NCI-H460 (cell line): Measurements from ENCODE around the gene SMIM38. TPM values are rescaled to one million over a fixed set of nuclear protein-coding genes. Genes with fewer than 3 reads are reported as not detected.

Source experiments
- DNase-seq: peaks from one replicate; pipeline ENCODE4 v3.0.0-alpha.2; 2016; ENCODE audit warnings: low read depth; ENCODE audit errors: extremely low read depth
- total RNA-seq: library from RNA; depleted of rRNA; stranded (reverse); fragments of >200 nt; shearing (Covaris generic); gene quantifications from 2 replicates; pipeline ENCODE4 v1.2.3, GENCODE V29; 2014

Gene SMIM38
- total RNA-seq, 1 experiment from 2014 or later, result 0.05 TPM

DNA sequence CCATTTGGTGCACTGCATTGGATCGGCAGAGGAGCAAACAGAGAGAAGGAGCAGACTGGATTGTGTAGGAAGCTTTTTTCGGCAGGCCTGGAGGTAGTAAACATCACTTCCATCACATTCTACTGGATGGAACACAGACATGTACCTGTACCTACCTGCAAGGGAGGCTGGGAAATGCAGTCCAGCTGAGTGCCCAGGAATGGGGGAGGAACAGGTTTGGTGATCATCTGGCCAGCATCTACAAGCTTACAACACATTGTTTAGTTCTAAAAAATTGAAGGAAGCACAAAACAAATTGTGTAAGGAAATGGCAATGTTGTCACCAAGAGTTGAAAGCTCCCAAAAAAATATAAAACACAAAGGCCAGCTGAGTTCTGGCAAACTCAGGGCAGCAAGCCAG lies 19.1 kb downstream of the SMIM38 start:
- DNase-seq, result no peak

DNA sequence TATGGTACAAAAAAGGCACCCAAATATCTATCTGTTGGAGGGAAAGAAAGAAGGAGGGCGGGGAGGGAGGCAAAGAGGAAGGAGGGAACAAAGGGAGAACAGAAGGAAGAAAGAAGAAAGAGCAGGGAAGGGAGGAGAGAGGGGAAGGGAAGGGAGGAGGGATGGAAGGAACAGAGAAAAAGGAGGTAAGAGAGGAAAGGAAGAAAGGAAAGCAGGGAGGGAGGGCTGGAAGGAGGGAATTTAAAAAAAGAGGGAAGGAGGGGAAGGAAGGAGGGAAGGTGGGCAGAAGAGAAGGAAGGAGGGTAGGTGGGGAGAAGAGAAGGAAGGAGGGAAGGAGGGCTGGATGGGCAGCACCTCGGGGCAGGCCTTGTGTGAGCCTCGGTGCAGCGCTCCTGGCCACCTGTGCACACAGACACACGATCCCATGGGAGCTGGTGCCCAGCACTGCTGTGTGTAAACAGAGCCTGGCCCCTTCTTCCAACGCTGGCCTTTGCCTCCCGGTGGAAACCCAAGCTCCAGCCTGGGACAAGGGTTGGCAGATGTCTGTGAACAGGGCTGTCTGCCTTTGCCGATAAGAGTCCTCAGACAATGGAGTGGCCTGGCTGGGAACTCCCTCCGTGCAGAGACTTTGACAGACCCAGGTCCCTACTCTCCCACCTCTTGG lies 23.2 kb downstream of the SMIM38 start:
- DNase-seq, result no peak

DNA sequence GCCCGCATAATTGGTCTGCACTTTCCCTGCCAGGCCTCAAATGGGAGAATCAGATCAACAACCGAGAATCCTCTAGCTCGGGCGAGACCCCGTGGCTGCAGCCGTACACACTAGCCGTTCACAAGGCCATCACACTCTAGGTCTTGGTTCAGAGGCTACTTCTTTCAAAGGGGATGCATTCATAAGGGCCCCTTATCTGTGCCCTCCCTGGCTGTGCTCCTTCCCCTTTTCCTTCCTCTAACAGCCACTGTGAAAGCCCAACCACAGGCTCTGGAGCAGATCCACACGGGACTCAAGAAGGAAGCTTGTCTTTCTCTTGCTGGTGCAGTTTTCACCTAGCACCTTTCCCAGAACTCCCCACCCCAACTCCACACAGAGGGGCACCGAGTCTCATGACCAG lies 24.5 kb downstream of the SMIM38 start:
- no peak for DNase-seq

DNA sequence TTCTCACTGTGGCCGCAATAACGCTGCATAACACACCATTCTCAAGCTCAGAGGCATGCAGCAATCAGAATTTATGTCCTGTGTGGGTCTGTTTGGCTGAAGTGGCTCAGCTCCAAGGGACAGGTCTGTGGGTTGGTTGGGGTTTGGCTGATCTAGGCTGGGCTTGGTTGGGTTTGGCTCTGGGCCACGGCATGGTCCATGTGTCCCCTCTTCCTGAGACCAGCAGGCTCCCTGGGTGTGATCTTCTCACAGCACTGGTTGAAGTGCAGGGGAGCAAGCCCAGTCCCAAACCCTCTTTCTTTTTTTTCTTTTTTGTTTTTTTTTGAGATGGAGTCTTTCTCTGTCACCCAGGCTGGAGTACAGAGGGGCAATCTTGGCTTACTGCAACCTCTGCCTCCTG lies 25.0 kb downstream of the SMIM38 start:
- no peak for DNase-seq

DNA sequence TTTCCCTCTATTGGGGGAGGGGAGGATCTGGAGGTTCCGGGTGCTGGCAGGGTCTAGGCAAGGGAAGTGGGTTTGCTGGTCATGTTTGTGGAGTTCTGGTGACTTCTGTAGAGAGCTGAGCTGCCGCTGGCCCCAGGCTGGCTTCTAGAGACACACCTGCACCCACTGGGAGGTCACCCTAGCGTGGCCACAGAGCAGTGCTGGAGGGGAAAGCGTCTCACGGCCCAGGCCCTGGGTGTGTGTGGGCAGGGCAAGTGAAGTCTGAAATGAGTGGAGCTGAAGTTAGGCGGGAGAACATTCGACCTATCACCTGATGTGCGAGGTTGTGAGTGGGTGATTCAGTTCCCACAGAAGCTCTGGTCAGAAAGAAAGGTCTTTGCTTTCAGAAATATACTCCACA lies 27.9 kb downstream of the SMIM38 start:
- DNase-seq, result no peak

DNA sequence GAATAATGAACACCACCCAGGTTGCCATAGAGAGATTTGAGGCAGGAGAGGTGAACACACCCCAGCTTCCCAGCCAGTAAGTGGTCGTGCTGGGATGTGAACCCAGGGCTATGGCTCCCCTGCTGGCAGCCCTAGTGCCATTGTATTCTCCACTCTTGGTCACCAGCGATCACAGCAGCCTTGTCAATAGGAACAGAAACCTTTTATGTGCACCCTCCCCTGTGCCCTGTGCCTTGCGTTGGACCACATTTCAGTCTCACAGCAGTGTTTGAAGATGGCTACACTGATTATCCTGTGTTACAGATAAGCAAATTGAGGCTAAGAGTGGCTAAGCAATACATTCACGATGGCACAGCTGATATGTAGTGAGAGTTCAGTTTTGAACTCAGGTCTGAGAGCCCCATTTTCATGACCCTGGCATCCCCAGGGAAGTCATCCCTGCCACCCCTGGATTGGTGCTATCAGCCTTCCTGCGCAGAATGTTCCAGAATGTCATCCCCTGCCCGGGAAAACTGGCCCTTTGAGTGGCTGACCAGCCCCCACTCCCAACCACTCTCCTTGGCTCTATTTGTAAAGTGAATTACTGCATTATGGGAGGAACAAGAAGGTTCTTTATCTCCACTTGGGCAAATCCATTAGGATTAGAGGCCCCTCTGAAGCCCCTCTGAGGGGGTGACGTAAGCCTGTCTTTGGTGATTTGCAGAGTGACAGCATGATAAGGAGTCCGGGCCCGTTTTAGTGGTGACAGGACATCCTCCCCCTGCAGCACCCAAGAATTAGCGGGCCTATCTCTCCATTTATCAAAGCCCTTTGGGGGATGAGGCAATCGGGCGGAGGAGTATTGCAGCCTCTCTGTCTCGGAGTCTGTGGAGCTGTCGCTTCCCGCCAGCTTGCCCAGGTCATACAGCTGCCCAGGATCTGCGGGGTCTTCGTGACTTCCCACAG lies 30.9 kb downstream of the SMIM38 start:
- DNase-seq, result no peak

DNA sequence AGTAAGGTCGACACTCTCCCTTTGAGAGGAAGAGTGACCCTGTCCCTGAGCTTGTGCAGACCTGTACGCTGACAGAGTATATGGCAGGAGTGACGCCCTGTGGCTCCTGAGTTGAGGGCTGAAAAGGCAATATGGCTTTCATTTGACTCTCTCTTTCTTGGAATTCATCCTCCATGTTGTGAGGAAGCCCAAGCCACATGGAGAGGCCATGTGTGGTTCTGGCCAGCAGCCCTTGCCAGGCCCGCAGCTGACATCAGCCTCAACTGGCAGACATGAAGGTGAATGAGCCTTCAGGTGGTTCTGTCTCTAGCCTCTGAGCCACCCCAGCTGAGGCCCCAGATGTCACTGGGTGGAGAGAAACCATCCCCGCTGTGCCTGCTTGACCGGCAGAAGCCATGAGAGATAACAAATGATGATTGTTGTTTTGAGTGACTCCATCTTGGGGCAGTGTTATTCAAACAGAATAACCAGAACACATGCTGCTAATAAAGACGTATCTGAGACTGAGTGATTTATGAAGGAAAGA lies 31.9 kb downstream of the SMIM38 start:
- DNase-seq, result no peak

DNA sequence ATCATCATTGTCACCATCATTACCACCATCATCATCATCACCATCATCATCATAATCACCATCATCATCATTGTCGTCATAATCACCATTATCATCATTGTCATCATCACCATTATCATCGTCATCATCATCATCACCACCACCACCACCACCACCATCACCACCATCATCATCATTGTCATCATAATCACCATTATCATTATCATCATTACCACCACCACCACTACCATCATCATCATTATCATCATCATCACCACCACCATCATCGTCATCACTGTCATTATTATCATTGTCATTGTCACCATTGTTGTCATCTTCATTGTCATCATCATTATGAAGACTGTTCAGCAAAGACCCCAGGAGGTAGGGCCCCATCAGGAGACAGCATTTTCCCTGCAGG lies 33.3 kb downstream of the SMIM38 start:
- DNase-seq, result no peak

DNA sequence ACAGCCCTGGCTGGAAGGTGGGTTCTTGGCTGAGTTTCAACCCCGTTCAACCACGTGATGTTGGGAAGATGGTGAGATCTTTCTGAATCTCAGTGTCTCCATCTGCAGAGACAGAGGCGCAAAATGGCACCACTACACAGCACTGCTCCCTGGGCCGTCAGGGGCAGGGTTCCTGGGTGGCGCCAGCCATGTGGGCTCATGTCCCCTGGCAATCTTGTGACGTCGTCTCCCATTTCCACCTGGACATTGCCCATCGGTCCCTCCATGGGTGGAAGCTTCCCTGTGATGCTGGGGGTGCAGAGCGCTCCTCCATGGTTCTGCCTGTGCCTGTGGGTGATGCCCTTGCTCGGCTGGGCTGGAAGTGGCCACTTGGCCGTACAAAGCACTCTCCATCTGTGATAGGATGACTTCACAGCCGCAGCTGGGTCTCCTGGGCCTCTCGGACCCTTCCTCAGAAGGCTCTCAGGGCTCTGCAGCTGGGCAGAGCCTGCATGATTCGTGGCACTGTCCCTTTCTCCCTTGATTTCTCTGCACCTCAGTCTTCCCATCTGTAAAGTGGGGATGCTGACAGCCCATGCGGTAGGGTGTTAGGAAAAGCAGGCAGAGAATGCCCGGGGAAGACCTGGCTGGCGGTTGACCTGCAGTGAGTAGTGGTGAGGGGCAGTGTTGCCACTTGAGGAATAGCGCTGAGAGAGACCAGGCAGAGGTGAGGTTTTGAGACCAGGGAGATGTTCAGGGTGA lies 35.2 kb downstream of the SMIM38 start:
- no peak for DNase-seq

DNA sequence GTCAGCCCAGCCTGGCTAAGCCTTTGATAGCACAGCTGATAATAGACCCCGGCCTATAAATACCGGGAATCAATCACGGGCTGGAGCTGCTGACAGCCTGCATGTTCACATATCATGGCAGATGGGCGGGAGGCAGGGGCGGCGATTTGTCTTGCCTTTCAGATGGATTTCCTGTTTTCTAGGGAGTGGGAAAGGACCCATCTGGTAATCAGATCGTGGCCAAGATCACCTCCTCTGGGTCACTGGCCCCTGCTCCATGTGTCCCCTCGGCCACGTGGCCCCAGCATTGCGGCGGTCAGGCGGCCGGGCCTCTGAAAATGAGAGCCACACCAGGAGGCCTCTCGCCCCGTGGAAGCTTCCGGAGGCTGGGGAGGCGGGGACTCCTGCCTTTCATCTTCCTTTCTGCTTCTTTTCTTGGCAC lies 36.6 kb downstream of the SMIM38 start:
- DNase-seq, result no peak

DNA sequence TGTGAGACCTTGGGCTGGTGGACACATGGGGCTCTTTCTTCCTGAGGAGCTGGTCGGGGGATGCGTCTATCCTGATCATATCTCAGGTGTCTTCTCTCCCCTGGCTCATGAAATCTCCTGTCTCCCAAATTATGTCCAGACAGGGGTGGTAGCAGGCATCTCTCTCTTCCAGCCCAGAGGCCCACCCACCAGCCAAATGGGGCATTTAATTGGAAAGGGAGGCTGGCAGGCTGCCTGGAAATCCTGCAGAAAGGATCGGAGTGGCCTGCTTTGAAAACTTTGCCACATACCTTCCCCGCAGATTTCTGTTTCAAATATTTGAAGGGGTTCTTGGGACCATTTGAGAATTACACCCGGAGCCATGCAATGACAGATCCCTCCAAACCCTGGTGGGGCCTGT lies 37.4 kb downstream of the SMIM38 start:
- DNase-seq, result no peak

DNA sequence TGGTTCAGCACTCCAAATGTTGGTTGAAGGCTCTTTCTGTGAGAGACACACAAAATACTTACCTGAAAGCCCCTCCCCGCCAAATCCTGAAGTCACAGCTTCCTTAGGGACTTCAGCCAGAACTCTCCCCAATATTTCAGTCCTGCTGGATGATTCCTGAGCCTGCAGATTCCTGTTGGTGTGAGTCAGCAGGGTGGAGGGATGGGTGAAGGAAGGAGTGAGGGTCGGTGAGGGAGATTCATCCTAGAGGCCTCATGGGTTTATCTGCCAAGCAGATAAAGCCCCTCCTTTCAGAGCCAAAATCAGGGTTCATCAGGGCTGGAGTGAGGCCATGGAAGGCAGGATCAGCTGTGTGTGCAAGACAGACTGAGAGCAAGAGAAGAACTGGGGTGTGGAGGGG lies 37.9 kb downstream of the SMIM38 start:
- no peak for DNase-seq

DNA sequence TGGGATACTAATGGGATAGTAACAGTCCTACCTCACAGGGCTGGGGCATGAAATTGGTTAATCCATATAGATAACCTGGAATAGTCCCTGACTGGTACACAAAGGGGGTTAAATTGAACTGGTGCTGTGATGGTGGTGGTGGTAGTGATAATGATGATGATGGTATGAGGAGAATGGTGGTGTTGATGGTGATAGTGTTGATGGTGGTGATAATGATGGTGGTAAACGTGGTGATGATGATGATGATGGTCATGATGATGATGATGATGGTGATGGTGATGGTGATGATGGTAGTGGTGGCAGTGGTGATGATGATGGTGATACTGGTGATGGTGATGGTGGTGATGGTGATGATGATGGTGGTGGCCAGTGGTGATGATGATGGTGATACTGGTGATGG lies 38.7 kb downstream of the SMIM38 start:
- DNase-seq, result no peak

DNA sequence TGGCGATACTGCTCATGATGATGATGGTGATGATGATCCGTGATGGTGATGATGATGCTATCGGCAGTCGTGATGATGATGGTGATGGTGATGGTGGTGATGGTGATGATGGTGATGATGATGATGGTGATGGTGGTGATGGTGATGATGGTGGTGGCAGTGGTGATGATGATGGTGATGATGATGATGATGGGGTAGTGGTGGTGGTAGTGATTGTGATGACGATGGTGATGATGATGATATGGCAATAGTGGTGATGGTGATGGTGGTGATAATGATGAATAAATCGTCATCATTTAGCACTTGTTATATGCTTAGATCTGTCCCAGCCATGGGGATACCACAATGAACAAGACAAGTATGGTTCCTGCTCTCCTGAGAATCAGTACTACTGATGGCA lies 39.2 kb downstream of the SMIM38 start:
- no peak for DNase-seq

DNA sequence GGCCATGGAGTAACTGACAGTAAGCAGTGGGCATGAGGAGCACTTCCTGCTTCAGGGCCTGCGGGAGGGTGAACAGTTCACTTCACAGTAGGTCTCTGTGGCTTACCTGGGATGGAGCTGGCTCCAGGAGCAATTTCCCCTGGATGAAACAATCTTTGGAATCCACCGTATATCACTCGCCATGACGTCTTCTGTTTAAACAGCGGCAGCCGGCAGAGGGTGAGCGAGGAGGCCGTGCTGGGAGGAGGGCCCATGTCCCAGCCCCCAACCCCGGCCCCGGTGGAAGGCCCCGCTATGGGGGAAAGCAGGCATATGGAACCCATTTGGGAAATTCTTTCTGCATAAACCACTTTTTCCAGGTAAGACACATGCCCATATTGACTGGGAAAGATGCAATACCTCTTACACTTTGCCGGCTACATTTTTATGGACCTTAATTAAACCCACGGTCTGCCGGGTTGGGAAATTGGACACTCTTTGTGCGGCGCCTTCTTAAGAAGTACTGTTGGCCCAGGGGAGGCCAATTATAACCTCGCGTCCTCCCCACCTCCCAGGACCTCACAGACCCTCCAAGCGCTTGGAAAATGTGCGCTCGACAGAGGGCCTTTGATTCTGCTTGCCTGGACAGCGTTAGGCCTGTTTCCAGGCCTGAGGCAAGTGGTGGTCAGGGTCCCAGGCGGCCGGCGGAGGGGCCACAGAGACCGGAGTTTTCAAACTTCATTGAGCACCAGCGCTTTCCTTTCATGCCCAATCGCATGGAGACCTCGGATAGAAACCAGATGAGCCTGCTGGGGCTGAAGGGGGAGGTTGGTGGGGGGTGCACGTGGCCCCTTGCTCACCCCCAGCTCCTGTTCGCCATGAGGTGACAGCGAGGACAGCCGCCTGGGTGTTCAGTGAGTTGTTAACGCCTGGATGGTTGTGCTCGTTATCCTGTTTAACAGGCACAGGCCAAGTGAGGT lies 40.4 kb downstream of the SMIM38 start:
- no peak for DNase-seq

DNA sequence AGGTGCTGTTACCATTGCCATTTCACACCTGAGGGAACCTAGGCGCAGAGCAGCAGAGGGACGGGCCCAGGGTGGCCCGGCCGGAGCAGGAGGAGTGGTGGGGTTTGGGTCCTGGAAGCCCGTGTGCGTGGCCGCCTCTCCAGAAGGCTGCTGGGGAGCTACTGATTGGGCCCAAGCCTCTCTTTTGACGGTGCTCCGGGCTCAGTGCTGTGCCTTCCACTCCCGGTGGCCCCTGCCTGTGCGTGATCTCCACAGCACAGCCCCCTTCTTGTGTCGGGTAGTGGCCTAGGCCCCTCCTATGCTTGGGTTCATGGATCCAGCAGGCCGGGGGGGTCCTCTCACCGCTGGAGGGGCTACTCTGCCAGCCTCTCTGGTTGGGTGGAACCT lies 41.0 kb downstream of the SMIM38 start:
- no peak for DNase-seq

DNA sequence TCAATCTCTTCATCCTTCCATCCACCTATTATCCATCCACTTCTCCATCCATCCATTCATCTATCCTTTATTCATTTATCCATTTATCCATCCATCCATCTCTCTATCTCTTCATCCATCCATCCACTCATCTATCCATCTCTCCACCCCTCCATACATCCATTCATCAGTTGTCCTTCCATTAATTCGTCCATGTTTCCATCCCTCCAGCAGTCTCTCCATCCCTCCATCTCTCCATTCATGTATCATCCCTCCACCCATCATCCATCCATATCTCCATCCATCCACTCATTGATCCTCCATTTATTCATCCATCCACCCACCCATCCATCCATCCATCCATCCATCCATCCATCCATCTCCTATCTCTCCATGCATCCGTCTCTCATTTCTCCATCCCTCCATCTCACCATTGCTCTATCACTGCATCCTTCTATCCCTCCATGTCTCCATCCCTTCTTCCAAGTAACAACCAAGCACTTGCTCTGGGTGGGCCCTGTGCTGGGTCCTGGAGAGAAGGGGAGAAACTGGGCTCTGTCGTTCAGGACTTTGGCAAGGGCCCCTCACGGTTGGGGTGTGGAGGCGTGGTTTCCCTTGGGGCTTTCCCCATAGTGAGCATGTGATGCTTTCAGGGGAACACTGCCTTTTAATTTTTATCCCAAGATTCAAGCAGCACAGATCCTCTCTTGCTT lies 43.3 kb downstream of the SMIM38 start:
- no peak for DNase-seq

DNA sequence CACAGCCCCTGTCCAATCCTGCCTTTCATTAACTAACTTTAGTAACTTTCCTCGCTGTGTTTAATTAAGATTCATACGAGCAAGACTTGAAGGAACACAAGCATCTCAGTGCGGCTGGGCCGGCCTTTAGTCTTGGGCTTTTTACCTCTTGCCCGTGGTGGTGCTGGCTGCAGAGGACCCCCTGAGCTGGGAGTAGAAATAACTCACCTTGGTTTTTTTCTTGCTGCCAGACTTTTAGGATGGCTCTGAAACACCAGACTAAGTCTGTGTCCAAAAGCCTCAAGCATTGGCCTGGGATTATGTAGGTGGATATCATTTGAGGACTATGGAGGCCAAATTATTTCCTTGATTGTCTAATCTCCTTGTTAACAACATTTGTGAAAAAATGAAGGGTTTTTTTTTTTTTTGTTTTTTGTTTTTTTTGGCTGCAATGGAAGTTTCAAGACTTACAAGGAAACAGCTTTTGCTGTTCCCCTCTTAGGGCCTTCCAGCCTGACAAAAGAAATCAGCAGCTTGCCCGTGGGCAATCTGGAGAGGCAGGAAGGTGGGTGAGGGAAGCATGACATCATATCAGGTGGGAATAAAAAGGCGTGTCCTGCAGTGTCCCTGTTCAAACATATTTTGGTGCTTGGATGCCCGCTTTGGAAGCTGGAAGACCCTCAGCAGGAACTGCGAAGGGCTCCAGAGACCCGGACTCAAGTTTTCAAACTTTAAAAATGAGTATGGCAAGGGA lies 44.0 kb downstream of the SMIM38 start:
- DNase-seq, result no peak
